Right lung (tissue), 5 donors: Measurements from ENCODE around the gene MRPS27. TPM values are rescaled to one million over a fixed set of nuclear protein-coding genes. Genes with fewer than 3 reads are reported as not detected.

Experiments used
- DNase-seq, 2 donors: peaks; one replicate each; pipeline ENCODE4 v3.0.0-alpha.2; 2013
- polyA plus RNA-seq, 5 donors: library from polyadenylated mRNA; unstranded; fragments of 120-200 nt; gene quantifications; one replicate each; pipeline versions ENCODE4 v1.2.1 to v1.2.3, GENCODE V29; 2013; ENCODE audit warnings: inconsistent platforms in 1 of 5, low replicate concordance in 1 of 5; ENCODE audit not compliant: insufficient read length in 5 of 5, insufficient read depth in 1 of 5

Gene MRPS27
- polyA plus RNA-seq, 5 donors: 55.4 to 77.4 (median 74.7) TPM

GRCh38 chr5:72235725-72236124, 84.3 kb downstream of the MRPS27 start:
- no peak for DNase-seq

DNA sequence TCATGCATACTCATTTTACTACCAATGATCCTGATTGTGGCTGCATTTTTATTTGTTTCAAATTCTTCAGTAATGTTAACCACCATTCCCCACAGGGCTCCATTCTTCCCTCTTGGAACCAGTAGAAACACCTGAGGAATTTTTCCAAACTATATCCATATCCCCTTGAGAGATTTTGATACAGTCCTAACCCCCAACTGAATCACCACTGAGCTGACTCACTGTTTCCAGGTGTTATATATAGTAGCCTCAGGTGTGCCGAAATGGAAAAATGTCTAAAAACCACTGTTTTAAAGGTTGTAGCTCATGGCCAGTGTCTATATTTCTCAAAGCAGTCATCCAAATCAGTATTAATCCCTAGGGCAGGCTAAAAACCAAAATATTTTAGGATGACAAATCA, 85.2 kb downstream of the MRPS27 start:
- no peak for DNase-seq

DNA sequence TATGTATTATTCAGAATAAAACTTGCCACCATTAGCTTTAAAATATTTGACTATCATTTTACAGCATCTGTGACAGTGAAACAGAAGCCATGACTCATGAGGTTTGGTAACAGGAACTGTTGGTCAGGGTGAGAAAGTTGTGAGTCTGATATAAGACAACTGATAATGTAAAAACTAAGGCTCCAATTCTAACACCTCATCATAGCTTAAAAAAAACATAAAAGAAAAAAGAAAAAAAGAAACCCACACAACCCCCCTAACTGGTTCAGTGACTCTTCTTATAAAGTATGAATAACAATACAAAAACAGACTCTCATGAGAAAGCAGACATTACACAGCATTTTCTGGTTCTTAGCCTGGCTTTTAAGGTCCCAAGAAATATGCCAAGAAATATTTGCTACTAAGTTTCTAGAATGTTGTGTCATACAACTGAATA, 85.8 kb downstream of the MRPS27 start:
- DNase-seq: no peak

- no peak for DNase-seq
Measured at GRCh38 chr5:72233835-72234234, 86.2 kb downstream of the MRPS27 start.

DNA sequence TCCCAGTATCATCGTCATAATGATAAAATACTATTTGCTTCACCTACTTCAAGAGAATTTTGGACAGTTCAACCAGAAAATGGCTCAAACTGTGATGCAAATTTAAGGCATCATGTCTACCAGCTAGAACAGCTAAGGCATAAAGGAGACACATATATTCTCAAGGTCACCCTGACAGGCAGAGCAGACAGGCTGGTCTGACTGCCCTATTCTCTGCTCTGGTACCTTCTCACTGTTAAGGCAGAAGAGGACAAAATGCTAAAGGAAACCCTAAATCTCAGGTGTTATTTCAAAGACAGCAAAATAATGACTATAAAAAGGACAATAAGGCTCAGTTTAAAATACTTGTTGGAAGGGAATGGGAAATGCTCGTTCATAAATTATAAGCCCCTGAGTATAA, 87.2 kb downstream of the MRPS27 start:
- no peak for DNase-seq

GRCh38 chr5:72231991-72232703, 87.9 kb downstream of the MRPS27 start:
- DNase-seq: no peak

DNA sequence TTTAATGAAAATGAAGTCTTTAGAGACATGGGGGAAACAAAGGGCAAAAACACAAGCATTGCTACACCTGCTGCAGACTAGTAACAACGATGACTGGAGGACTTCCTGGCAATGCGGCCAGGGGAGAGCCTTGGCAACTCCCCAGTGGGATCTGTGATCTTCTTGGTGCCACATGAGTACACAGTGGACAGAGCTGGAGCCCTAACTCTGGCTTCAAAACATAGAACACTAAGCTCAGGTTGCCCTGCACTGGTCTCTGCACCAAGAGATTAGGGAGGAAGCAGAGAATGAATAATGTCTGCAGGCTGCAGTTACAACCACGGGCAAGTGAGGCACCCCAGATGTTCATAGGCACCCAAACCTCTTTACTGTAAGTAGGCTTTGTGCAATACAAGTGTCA, 91.1 kb downstream of the MRPS27 start:
- no peak for DNase-seq

DNA sequence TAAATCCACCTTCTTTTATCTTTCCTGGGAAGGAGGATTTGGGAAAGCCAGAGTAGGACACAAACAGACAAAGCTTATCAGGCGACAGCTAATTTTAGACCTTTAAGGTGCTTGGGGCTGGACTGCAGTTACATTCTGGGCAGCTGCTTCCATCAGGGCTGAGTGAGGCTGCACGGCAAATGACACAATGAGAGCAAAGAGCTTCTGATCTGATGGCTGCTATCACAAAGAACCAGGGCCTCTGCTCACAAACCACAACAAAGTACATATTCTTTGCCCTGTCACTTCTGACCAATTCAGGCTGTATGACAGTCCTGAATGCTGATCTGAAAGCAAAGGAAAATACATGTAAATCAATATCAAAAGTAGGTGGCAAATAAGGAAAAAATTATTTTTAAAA, 93.1 kb downstream of the MRPS27 start:
- no peak for DNase-seq

DNA sequence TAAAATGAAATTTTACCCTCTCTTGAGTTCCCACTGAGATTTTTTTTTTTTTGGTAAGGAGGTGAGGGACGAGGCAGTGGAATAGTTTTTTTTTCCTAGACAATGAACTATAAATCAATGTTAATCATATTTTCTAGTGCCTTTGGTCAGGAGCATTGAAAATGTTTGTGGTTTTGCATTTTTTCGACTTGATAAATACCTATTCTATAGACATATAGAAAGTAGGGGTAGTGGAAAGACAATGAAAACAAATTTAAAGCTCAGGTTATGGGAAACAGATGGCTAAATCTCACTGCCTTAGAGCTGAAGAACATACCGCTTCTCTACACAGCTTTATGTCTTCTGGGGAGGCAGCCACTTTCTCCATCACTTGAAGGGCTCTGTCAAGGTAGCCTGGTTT, 94.3 kb downstream of the MRPS27 start:
- no peak for DNase-seq

DNA sequence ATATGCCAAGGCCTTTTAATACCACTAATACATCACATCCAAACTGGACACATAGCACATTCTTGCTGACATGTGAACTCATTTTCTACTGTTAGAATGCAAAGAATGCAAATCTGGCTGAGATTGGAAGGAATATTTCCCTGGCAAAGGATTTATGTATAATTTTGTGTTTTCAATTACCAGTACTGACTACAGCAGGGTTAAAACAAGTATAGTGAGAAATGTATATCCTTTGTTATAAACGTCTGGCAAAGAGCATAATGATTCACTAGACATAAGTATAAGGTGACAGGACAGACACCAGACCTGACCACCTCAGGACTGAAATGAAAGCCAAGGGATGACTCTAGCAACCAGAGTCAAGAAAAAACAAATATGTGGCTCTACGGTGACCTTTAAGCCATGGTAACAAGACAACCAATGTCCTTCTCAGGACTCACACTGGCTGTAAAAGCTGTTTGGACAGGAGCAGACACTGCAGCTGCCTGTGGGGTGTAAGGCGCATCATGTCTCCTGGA, 95.0 kb downstream of the MRPS27 start:
- no peak for DNase-seq

DNA sequence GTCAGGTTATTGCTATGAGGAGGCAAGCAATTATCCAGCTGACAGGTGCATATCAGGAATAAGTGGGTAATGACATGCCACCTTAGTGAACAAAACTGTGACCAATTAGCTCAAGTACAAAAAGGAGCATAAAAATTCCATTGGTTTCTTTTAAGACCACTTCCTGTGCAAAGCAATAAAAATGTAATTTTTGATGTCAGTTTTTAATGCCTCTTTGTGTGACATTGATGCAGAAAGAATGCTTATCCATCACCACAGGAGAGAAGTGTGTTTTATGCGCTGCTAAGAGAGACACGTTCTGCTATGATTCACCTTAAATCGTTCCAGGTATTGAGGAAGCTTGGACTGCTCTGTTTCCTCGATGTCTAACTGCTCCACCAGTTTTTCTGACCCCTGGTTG, 96.7 kb downstream of the MRPS27 start:
- DNase-seq: no peak

DNA sequence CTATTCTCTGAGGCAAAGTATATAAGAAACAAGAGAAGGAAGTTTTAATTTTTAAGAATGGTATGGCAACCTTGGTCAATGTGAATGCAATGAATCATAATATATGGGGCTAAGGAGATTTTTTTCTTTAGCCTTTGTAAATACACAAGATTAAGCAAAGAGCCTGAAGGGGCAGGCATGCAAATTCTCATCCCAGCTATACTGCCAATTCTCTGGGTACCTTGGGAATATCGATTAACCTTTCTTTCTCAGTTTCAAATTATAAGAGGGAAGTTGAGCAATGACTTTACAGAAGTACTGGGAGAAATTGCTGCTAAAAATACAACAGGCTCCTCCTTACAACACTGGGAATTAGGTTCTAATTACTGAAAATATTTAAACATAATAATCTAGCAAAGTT, 97.5 kb downstream of the MRPS27 start:
- DNase-seq: no peak

DNA sequence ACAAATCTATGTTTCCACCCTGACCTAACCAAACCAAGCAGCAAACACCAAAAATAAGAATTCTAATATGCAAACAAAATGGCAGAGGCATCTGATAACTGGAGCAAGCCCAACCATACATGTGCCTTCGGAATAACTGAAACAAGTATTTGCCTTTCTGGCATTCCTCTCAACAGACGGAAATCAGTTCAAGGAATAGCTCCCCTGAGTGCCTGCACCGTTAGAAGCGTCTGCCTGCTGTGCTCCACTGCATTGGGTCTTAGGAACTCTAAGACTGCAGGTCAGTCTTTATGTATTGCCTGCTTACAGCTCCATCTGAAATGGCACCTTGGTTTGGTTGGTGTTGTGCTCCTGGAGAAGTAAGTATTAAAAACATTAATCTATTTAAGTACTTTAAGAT, 98.5 kb downstream of the MRPS27 start:
- no peak for DNase-seq

DNA sequence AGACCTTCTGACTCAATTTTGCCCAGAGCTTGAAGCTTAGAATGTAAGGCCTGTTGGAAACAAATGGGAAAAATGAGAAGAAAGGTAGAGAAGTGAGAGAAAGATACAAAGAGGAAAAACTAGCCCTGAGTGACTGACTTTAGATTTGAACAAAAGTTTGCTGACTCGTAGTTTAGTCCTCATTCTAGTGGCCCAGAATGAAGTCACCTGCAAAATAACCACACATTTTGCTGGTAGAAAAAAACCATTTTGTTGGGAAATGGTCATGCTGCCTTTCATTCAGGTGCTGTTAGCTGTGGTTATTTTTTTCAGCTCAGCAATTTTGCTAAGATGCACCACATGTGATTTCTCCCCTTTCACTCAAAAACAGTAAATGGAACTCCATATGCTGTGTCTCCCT, 98.9 kb downstream of the MRPS27 start:
- no peak for DNase-seq

GRCh38 chr5:72216756-72217155, 103.3 kb downstream of the MRPS27 start:
- DNase-seq: no peak

DNA sequence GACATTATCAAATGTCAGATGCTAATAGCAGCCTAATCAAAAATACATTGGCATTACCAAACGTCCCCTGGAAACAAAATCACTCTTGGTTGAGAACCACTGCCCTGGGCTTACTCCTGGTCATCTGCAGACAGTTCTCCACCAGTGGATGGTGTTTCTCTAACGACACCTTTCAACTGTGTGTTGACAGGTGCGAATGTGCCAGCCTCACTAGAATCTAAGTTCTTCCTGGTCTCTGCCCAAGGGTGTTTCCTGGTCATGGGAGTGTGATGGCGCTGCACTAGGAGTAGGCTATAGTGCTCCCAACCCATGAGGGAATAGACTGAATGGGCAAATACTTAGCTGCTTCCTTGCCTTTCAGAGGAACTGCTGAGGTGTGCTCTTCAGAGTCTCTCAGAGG, 105.9 kb downstream of the MRPS27 start:
- DNase-seq: no peak

- DNase-seq: no peak
Measured at GRCh38 chr5:72213482-72213881, 106.6 kb downstream of the MRPS27 start.

GRCh38 chr5:72212171-72212570, 107.9 kb downstream of the MRPS27 start:
- DNase-seq: no peak

GRCh38 chr5:72210888-72211678, 109.0 kb downstream of the MRPS27 start:
- DNase-seq: peak; percentile 21 to 34

GRCh38 chr5:72209147-72210115, 110.6 kb downstream of the MRPS27 start:
- no peak for DNase-seq

- DNase-seq: no peak
Measured at GRCh38 chr5:72208324-72208926, 111.6 kb downstream of the MRPS27 start.

DNA sequence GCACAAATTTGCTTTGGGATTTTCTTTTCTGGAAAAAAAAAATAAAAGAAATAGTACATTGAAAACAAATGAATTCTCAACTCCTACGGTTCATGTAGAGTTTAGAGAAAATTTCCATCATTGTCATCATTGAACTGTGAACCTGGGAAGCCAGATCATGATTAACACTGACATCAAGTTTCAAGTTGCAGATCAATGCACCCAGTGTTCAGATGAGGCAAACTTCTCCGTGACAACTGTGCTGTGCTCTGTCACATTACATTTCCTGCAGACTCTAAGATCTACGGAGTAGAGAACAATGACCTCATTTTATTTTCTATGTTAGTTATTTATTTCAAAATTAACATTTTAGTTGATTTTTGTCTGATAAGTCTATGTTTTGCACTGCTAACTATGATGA, 113.0 kb downstream of the MRPS27 start:
- DNase-seq: no peak
